ENCODE data around the gene SNTG2.
"Not testable (repeated sequence)": the region's sequence is repeated elsewhere in the genome, so short reads cannot be mapped to it uniquely, and the experiment has no call there.

Gene SNTG2

GRCh38 chr2:1060372-1060771 is 109.7 kb downstream of the SNTG2 start:
- no peak for DNase-seq

- no peak for DNase-seq
Observed at GRCh38 chr2:1060987-1061386, 110.3 kb downstream of the SNTG2 start.

- no peak for DNase-seq
Observed at GRCh38 chr2:1068241-1068640, 117.6 kb downstream of the SNTG2 start.

- no peak for DNase-seq
Observed at GRCh38 chr2:1068822-1069221, 118.2 kb downstream of the SNTG2 start.

GRCh38 chr2:1069847-1070246 is 119.2 kb downstream of the SNTG2 start:
- DNase-seq: no peak

GRCh38 chr2:1070601-1071000 is 120.0 kb downstream of the SNTG2 start:
- DNase-seq: no peak

- no peak for DNase-seq
Observed at GRCh38 chr2:1071650-1072049, 121.0 kb downstream of the SNTG2 start.

- DNase-seq: no peak
Observed at GRCh38 chr2:1072250-1072649, 121.6 kb downstream of the SNTG2 start.

GRCh38 chr2:1077911-1078310 is 127.3 kb downstream of the SNTG2 start:
- DNase-seq: no peak

- DNase-seq: no peak
Observed at GRCh38 chr2:1078326-1078725, 127.7 kb downstream of the SNTG2 start.

- DNase-seq: no peak
Observed at GRCh38 chr2:1079873-1080799, 129.5 kb downstream of the SNTG2 start.

GRCh38 chr2:1081451-1082225 is 131.0 kb downstream of the SNTG2 start:
- peak; percentile 47 for DNase-seq

- DNase-seq: no peak
Observed at GRCh38 chr2:1082456-1083205, 132.0 kb downstream of the SNTG2 start.

- no peak for DNase-seq
Observed at GRCh38 chr2:1088192-1088860, 137.7 kb downstream of the SNTG2 start.

GRCh38 chr2:1088940-1089339 is 138.3 kb downstream of the SNTG2 start:
- DNase-seq: no peak

GRCh38 chr2:1091895-1092585 is 141.4 kb downstream of the SNTG2 start:
- DNase-seq: no peak

- DNase-seq: not testable (repeated sequence)
Observed at GRCh38 chr2:1093668-1094067, 143.0 kb downstream of the SNTG2 start.

- DNase-seq: no peak
Observed at GRCh38 chr2:1097101-1097500, 146.5 kb downstream of the SNTG2 start.

- DNase-seq: no peak
Observed at GRCh38 chr2:1099418-1099817, 148.8 kb downstream of the SNTG2 start.

- no peak for DNase-seq
Observed at GRCh38 chr2:1101011-1101782, 150.5 kb downstream of the SNTG2 start.

GRCh38 chr2:1101982-1102590 is 151.4 kb downstream of the SNTG2 start:
- DNase-seq: no peak
